Gastrocnemius medialis (tissue), 4 donors: ENCODE results near the gene RSPH10B. TPM values are rescaled to one million over a fixed set of nuclear protein-coding genes. Genes with fewer than 3 reads are reported as not detected.
"Not testable (repeated sequence)": the region's sequence is repeated elsewhere in the genome, so short reads cannot be mapped to it uniquely, and the experiment has no call there.

Source experiments
- ATAC-seq, 2 donors: fragments of 150-250 bp; one replicate each; pipeline ENCODE4 v1.9.1; 2016
- DNase-seq, 2 donors: peaks; one replicate each; pipeline ENCODE4 v3.0.0-alpha.2; 2019
- H3K27ac ChIP-seq, 4 donors: fragments of 200-600 bp; sonication (generic); 1 replicate in 1 of 4; 2 replicates in 3 of 4; pipeline ENCODE4 v1.5.1; 2016 to 2018; ENCODE audit warnings: mild to moderate bottlenecking in 2 of 4, moderate library complexity in 1 of 4
- H3K27me3 ChIP-seq, 3 donors: fragments of 200-600 bp; sonication (generic) in 2 of 3; 1 replicate in 1 of 3; 2 replicates in 2 of 3; pipeline versions ENCODE4 v1.5.1 to v1.6.0; 2016 to 2019; ENCODE audit warnings: mild to moderate bottlenecking in 1 of 3, moderate library complexity in 1 of 3
- H3K36me3 ChIP-seq, 2 donors: fragments of 200-600 bp; sonication (generic) in 1 of 2; one replicate each; pipeline ENCODE4 v1.5.1; 2017 to 2018
- H3K4me1 ChIP-seq, 2 donors: fragments of 200-600 bp; sonication (generic) in 1 of 2; one replicate each; pipeline ENCODE4 v1.5.1; 2016 to 2017; ENCODE audit warnings: mild to moderate bottlenecking in 2 of 2
- H3K4me3 ChIP-seq, 4 donors: fragments of 200-600 bp; sonication (generic) in 3 of 4; 1 replicate in 1 of 4; 2 replicates in 3 of 4; pipeline ENCODE4 v1.5.1; 2016 to 2019; ENCODE audit warnings: mild to moderate bottlenecking in 2 of 4
- H3K9me3 ChIP-seq, 3 donors: fragments of 200-600 bp; sonication (generic) in 2 of 3; 1 replicate in 1 of 3; 2 replicates in 2 of 3; pipeline ENCODE4 v1.5.1; 2016 to 2019
- POLR2A ChIP-seq, 2 donors: fragments of 450-650 bp; IDR thresholded peaks; one replicate each; pipeline ENCODE4 v1.6.1; 2017; ENCODE audit warnings: antibody characterized with exemption in 2 of 2, mild to moderate bottlenecking in 2 of 2, moderate library complexity in 2 of 2
- in situ Hi-C, 4 donors: fragments of 200-750 bp; cut with MboI; loops; one replicate each; pipeline versions ENCODE4 v1.15.0 to v1.8.0; 2017; ENCODE audit warnings: low sequenced_read_pairs in 4 of 4
- intact Hi-C: fragments of 100-400 bp; cut with DNase I; formaldehyde crosslinking; loops from one replicate; pipeline ENCODE4 v1.15.1; 2023; ENCODE audit warnings: low total_unique reads
- total RNA-seq, 4 donors: library from RNA; depleted of rRNA; stranded (reverse); fragments of >200 nt; gene quantifications; one replicate each; pipeline versions ENCODE4 v1.1.0 to v1.2.3, GENCODE V29; 2016
- TF ChIP-seq, protein P1 (sequence below), 5 experiments: fragments of 450-650 bp in 3 of 5; fragments of 200-600 bp in 2 of 5; sonication (generic) in 2 of 5; IDR thresholded peaks in 4 of 5; conservative IDR thresholded peaks in 1 of 5; 1 replicate in 4 of 5; 2 replicates in 1 of 5; pipeline ENCODE4 v1.5.1; 2016 to 2019; ENCODE audit warnings: antibody characterized with exemption in 5 of 5, mild to moderate bottlenecking in 3 of 5, moderate library complexity in 3 of 5

The RSPH10B gene
- total RNA-seq, 4 donors from 2014 or later, result 1.1 TPM; not detected in 3

DNA sequence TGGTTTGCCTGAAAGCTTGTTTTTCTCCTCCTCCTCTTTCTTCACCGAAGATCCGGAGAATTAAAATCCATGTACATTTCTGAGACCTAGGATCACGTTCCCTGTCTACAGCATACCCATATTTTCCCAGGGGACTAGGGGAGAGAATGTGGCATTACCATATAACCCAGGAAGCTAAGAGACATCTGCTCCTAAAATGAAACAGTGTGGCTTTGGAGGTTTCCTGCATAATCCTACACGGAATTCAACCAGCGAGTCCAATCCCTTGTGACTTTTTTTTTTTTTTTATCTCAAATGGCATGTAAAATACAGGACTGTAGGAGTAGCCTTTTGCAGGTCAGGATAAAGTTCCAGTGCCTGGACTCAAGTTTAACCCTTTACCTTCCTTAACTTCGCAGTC is 61.7 kb downstream of the RSPH10B start:
- H3K27ac ChIP-seq, H3K9me3 ChIP-seq, ATAC-seq, H3K27me3 ChIP-seq, H3K4me1 ChIP-seq, DNase-seq, H3K4me3 ChIP-seq, intact Hi-C loops, H3K36me3 ChIP-seq: not testable (repeated sequence)
- in situ Hi-C loops, result loop anchor here in 1 of 4 donors (25.0 kb wide), 1 partner anchor 903 kb away; no protein-coding TSS in a partner anchor

DNA sequence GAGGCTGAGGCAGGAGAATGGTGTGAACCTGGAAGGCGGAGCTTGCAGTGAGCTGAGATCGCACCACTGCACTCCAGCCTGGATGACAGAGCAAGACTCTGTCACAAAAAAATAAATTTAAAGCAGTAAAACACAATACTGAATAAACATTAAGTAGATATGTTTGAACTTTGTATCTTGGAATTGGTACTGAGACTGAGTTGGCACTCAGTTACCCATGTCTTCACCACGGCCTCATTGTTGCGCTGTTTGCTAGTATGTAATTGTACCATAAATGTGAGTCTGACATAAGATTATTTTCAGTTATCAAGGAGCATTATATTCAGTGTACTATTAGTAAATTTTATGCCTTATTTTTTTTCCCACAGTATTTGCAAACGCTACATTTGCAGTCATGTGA is 65.8 kb downstream of the RSPH10B start:
- H3K27me3 ChIP-seq, H3K9me3 ChIP-seq, H3K4me1 ChIP-seq, H3K4me3 ChIP-seq, DNase-seq, H3K36me3 ChIP-seq, ATAC-seq, H3K27ac ChIP-seq, intact Hi-C loops: not testable (repeated sequence)
- in situ Hi-C loops, result loop anchor here in 1 of 4 donors (25.0 kb wide), 1 partner anchor 908 kb away; no protein-coding TSS in a partner anchor

DNA sequence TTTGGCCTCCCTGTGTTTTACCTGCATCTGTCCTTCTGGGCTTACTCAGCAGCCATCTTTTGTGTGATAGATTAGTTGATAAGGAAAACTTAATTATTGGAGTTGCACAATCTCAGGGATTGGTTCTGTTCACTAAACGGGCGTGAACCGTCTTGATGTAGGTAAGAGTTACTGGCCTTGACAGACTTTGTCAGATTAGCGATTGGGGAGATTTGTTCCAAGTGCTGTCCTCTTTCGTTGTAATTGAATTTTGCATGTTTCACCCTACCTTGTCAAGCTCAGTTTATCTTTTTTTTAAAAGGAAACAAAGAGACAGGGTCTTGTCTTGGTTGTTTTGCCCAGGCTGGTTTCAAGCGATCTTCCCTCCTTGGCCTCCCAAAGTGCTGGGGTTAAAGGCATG is 67.5 kb downstream of the RSPH10B start:
- intact Hi-C loops, H3K9me3 ChIP-seq, H3K4me3 ChIP-seq, H3K27me3 ChIP-seq, H3K36me3 ChIP-seq, DNase-seq, H3K4me1 ChIP-seq, ATAC-seq, H3K27ac ChIP-seq: not testable (repeated sequence)
- in situ Hi-C loops, result loop anchor here in 1 of 4 donors (25.0 kb wide), 1 partner anchor 909 kb away; no protein-coding TSS in a partner anchor

DNA sequence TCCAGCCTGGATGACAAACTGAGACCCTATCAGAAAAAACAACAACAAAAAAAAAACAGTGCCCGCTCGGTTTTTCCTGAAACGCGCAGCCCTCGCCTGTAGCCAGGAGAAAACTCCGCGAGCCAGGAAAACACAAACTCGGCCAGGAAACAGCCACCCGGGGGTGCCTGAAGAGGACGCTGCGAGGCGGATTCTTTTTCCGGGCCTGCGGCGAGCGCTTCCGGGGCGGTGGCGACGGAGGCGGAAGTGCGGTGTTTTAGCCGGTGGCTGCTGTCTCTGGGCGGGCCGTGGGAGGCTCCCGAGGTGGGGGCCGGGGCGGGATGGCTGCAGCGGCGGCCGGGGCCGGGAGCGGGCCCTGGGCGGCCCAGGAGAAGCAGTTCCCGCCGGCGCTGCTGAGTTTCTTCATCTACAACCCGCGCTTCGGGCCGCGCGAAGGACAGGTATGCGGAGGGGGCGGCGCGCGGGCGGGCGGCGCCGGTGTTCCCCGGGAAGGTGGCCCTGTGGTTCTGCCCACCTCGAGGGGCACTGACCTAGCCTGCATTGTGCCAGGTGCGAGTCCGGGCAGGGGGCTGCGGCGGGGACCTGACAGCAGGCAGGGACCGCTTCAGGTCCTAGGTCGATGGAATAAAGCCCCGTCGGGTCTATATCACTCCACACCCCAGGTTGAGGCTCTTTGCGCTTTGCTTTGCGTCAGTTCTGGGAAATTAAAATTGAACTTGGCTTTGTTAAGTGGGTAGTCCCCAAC is 71.8 kb downstream of the RSPH10B start, which contains the start of gene CCZ1:
Gene CCZ1, plus strand, starts transcription at position 254 of the 745 bp plus-strand sequence. Its CDS starts 67 bp downstream, at position 321.
- peak in 1 of 2 donors; percentile 9 for TF ChIP-seq POLR2A (IDR thresholded peaks at IDR 0.05)

DNA sequence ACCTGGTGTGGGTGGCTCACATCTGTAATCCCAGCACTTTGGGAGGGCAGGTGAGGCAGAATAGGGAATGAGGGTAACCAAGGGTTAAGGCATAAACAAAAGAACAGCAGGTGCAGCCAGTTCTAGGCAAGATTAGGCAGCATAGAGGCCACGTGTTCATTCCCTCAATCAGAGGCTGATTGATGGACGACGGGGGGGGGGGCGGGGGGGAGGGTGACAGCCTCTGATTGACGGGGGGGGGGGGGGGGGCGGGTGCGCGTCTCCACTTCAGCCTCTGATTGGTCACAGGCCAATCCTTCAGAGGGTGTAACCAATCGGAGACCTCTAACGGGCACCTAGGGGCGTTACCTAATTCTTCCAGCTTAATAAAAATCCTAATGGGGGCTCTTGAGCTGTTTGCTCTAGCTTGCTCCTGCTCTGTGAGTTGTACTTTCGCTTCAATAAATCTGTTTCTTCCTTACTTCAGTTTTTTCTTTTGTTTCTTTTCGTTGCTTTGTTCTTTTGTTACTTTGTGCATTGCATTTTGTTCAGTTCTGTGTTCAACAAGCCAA is 73.0 kb downstream of the RSPH10B start:
- H3K27me3 ChIP-seq, H3K9me3 ChIP-seq, H3K27ac ChIP-seq, H3K4me1 ChIP-seq, H3K36me3 ChIP-seq, intact Hi-C loops, DNase-seq, in situ Hi-C loops: not testable (repeated sequence)
- peak overlapping the region in 1 of 4 donors; percentile 67 for H3K4me3 ChIP-seq
- ATAC-seq, result peak in 1 of 2 donors; percentile 34

More for the DNA sequence above, 71.8 kb downstream of the RSPH10B start, which contains the start of gene CCZ1:
- in situ Hi-C loops, H3K36me3 ChIP-seq, H3K4me1 ChIP-seq, H3K9me3 ChIP-seq, intact Hi-C loops, H3K27me3 ChIP-seq: not testable (repeated sequence)
- peak within 1 kb of the TSS; percentile 60 to 67 (median 65) for H3K4me3 ChIP-seq
- ATAC-seq (peak; percentile 77 to 89), DNase-seq (peak; percentile 14 to 23)
- peak within 1 kb of the TSS; percentile 63 to 82 (median 78) for H3K27ac ChIP-seq

DNA sequence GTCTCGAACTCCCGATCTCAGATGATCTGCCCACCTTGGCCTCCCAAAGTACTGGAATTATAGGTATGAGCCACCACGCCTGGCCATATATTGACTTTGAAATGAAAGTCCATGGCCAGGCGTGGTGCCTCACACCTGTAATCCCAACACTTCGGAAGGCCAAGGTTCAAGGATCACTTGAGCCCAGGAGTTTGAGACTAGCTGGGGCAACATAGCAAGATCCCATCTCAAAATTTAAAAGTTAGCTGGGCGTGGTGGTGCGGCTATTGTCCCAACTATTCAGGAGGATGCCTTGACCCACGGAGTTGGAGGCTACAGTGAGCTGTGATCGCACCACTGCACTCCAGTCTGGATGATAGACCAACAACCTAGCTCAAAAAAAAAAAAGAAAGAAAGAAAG is 78.0 kb downstream of the RSPH10B start:
- Histone ChIP-seq H3K27me3 (no peaks in the 10 kb centered on the region), H3K27ac (no peak overlapping the region), H3K4me3 (no peak overlapping the region), H3K4me1 (no peaks in the 10 kb centered on the region), H3K9me3 (no peaks in the 10 kb centered on the region), H3K36me3 (no peaks in the 10 kb centered on the region)
- in situ Hi-C loops, result no loop called here
- DNase-seq (no peak), ATAC-seq (no peak)
- no peak for TF ChIP-seq POLR2A (IDR thresholded peaks at IDR 0.05)
- TF ChIP-seq, protein P1, sequence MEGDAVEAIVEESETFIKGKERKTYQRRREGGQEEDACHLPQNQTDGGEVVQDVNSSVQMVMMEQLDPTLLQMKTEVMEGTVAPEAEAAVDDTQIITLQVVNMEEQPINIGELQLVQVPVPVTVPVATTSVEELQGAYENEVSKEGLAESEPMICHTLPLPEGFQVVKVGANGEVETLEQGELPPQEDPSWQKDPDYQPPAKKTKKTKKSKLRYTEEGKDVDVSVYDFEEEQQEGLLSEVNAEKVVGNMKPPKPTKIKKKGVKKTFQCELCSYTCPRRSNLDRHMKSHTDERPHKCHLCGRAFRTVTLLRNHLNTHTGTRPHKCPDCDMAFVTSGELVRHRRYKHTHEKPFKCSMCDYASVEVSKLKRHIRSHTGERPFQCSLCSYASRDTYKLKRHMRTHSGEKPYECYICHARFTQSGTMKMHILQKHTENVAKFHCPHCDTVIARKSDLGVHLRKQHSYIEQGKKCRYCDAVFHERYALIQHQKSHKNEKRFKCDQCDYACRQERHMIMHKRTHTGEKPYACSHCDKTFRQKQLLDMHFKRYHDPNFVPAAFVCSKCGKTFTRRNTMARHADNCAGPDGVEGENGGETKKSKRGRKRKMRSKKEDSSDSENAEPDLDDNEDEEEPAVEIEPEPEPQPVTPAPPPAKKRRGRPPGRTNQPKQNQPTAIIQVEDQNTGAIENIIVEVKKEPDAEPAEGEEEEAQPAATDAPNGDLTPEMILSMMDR (IDR thresholded peaks at IDR 0.05 in 4 of 5, conservative IDR thresholded peaks at IDR 0.05 in 1 of 5), result no peak
- intact Hi-C loops, result no loop called here

DNA sequence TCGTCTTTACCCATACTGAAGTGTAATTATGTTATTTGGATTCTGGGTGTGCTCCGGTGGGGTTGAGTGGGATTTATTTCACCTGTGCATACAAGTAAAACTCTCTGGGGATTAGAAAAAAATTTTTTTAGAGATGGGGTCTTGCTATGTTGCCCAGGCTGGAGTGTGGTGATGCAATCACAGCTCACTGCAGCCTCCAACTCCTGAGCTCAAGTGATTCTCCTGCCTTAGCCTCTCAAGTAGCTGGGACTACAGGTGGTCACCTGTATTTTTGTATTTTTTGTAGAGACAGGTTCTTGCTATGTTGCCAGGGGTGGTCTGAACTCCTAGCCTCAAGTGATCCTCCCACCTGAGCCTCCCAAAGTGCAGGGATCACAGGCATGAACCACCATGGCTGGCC is 80.2 kb downstream of the RSPH10B start:
- DNase-seq, intact Hi-C loops, H3K27ac ChIP-seq, H3K36me3 ChIP-seq, ATAC-seq, H3K4me3 ChIP-seq, H3K9me3 ChIP-seq, in situ Hi-C loops, H3K27me3 ChIP-seq, H3K4me1 ChIP-seq: not testable (repeated sequence)

DNA sequence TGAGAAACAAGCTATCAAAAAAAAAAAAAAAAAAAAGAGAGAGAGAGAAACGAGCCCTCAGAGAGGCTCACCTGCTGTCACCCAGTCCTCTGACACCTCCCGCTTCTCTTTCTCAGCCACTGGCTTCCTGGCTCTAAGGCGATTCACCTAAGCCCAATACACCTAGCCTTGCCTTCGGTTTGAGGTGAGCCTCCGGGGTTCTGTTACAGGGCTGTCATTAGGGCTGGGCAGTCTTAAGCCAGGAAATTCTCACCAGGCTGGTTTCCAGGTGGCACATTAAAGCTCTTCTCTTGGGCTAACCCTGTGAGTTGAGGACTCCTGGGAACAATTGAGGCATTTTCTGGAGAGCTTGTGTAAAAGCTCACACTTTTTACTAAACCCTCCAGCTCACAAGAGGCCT is 82.5 kb downstream of the RSPH10B start:
- H3K9me3 ChIP-seq, in situ Hi-C loops, H3K4me1 ChIP-seq, ATAC-seq, H3K36me3 ChIP-seq, H3K27ac ChIP-seq, H3K27me3 ChIP-seq, intact Hi-C loops, DNase-seq, H3K4me3 ChIP-seq: not testable (repeated sequence)

DNA sequence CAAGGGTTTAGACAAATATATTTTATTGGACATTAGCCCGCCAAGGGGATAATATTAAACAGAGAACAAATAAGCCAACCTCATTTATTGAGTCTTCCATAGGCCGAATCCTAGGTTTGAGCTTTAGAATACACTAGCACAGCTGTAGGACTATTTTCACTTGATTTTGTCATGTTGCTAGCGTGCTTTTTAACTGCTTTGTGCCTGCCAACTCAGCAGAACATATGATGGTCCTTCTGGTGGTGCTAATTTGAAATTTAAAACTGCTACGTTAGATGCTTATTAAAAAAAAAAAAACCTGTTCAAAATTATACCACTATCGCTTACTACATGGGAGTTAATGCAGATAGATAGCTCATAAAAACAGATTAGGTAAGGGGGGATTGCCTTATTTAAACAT is 86.1 kb downstream of the RSPH10B start:
- H3K27ac ChIP-seq, DNase-seq, H3K9me3 ChIP-seq, ATAC-seq, in situ Hi-C loops, H3K4me1 ChIP-seq, H3K27me3 ChIP-seq, H3K36me3 ChIP-seq, intact Hi-C loops, H3K4me3 ChIP-seq: not testable (repeated sequence)

DNA sequence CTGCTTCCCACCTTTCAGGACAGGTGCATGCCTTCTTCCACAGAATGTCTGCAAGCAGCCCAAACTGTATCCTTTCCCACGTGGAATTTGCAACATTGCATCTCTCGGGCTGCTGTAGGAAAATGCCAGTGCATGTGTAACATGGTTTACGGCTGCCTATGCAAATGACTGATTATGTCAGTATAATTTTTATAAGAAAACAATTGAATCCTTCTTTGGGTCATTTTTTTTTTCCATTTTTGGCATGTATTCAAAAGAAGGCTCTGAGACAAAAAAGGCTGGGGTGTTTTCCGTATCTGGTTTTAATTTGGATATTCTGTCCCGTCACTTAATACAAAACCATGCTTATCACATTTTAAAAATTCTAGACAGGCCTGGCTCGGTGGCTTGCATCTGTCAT is 90.4 kb downstream of the RSPH10B start:
- H3K4me3 ChIP-seq, in situ Hi-C loops, H3K27ac ChIP-seq, intact Hi-C loops, ATAC-seq, H3K36me3 ChIP-seq, H3K9me3 ChIP-seq, H3K27me3 ChIP-seq, H3K4me1 ChIP-seq, DNase-seq: not testable (repeated sequence)

DNA sequence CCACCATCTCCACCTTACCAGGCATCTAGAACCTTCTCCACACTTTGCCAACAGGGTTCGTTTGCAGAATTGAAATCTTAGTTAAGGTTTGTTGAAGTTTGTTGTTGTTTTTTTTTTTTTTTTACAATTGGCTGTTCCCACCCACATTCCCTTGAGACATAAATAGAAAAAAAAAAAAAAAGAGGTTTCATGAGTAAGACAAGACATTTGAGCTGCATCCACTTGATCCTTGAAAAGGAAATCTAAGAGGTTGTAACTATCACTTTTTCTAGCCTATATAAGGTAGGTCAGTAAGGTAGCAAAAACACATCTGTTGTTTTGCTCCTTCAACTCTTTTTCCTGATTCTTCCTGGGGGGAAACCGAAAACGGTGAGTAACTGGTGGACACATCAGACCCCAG is 90.9 kb downstream of the RSPH10B start:
- in situ Hi-C loops, DNase-seq, H3K4me1 ChIP-seq, H3K27ac ChIP-seq, H3K4me3 ChIP-seq, H3K36me3 ChIP-seq, H3K27me3 ChIP-seq, H3K9me3 ChIP-seq, intact Hi-C loops, ATAC-seq: not testable (repeated sequence)
